NT2/D1 (cell line): Measurements from ENCODE around the gene SUN2.

ENCODE experiments used
- DNase-seq: peaks from one replicate; pipeline ENCODE4 v3.0.0-alpha.2; 2011; ENCODE audit warnings: low read depth, low spot score
- H3K27me3 ChIP-seq: 2 replicates; pipeline ENCODE4 v1.6.0; 2011; ENCODE audit warnings: mild to moderate bottlenecking; ENCODE audit not compliant: insufficient read length, insufficient read depth
- H3K36me3 ChIP-seq: 2 replicates; pipeline ENCODE4 v1.6.1; 2011; ENCODE audit warnings: mild to moderate bottlenecking, low read length, mixed read lengths; ENCODE audit not compliant: insufficient read depth, insufficient read length
- H3K4me1 ChIP-seq: 2 replicates; pipeline ENCODE4 v1.5.1; 2011; ENCODE audit not compliant: insufficient read depth, insufficient read length
- H3K4me3 ChIP-seq: 2 replicates; pipeline ENCODE4 v1.5.1; 2011; ENCODE audit warnings: low read depth; ENCODE audit not compliant: insufficient read length
- H3K9ac ChIP-seq: 2 replicates; pipeline ENCODE4 v1.6.0; 2011; ENCODE audit warnings: low read depth; ENCODE audit not compliant: insufficient read length
- H3K9me3 ChIP-seq: 2 replicates; pipeline ENCODE4 v1.5.1; 2011; ENCODE audit warnings: mild to moderate bottlenecking, low read length; ENCODE audit not compliant: insufficient read depth
- SUZ12 ChIP-seq: IDR thresholded peaks from 2 replicates; pipeline ENCODE4 v1.6.1; 2011; ENCODE audit not compliant: insufficient read length, insufficient read depth; ENCODE audit errors: extremely low read depth
- YY1 ChIP-seq: IDR thresholded peaks from 2 replicates; pipeline ENCODE4 v1.6.1; 2011; ENCODE audit not compliant: insufficient read length, insufficient read depth
- ZNF274 ChIP-seq: IDR thresholded peaks from 2 replicates; pipeline ENCODE4 v1.6.1; 2011; ENCODE audit warnings: mild to moderate bottlenecking, low read depth, low read length

The SUN2 gene

DNA sequence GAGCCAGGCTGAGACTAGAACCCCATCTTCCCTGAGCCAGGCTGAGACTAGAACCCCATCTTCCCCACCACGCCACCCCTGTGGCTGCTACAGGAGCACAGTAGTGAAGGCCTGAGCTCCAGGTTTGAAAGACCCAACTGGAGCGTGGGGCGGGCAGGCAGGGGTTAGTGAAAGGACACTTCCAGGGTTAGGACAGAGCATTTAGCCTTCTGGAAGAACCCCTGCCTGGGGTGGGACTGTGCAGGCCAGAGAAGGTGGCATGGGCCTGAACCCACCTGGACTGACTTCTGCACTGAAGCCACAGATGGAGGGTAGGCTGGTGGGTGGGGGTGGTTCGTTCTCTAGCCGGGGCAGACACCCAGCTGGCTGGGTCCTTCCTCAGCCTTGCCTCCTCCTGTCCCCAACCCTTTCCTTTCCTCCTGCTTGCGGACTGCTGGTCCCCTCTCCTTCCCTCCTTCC lies 24.1 kb downstream of the SUN2 start:
- TF ChIP-seq ZNF274 (no peak), YY1 (no peak), SUZ12 (no peak)
- H3K9ac ChIP-seq, result no peak overlapping the region
- DNase-seq, result no peak
- H3K4me1 ChIP-seq, result peaks cover 3% of the 10 kb centered on the region
- no peaks in the 10 kb centered on the region for H3K27me3 ChIP-seq
- peaks cover 93% of the 10 kb centered on the region for H3K36me3 ChIP-seq
- no peaks in the 10 kb centered on the region for H3K9me3 ChIP-seq
- no peak overlapping the region for H3K4me3 ChIP-seq

DNA sequence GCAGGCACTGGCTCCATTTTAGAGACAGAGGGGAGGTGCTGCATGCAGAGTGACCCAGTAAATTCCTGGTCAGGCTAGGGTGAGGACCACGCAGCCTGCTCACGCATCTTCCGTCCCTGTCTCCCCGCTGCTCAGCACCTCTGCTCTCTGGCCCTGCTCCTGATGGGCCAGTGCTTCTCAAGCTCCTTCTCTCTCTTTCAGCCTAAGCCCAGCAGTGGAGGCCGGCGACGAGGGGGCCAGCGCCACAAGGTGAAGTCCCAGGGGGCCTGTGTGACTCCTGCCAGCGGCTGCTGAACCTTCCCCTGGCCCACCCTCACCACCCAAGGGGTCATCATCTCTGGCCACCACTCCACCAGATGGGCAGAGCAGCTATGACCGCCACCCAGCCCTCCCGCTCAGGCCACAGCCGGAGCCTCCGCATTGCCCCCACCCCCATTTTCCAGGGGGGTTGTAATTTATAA lies 25.4 kb downstream of the SUN2 start:
- no peak overlapping the region for H3K4me3 ChIP-seq
- no peak overlapping the region for H3K9ac ChIP-seq
- TF ChIP-seq YY1 (no peak), SUZ12 (no peak), ZNF274 (no peak)
- peaks cover 95% of the 10 kb centered on the region for H3K36me3 ChIP-seq
- no peaks in the 10 kb centered on the region for H3K9me3 ChIP-seq
- no peaks in the 10 kb centered on the region for H3K4me1 ChIP-seq
- H3K27me3 ChIP-seq, result no peaks in the 10 kb centered on the region
- DNase-seq, result no peak

DNA sequence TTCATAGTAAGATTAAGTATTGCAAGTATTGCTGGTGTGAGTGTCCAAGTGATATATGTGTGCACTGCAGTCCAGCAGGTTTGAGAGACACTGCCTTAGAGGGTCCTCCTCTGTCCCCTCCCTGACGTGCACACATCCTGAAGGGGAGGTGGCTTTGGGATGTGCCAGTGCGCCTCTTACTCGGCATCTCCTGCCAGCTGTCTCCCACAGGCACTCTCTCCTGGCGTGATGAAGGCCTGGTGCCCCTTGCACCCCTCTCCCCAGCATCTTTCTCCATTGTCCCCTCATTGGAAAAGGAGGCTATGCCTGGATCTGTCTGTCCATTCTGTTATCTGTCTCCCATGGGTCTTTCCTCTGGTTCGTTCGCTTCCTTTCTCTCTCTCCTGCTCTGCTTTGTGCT lies 25.9 kb downstream of the SUN2 start:
- no peaks in the 10 kb centered on the region for H3K4me1 ChIP-seq
- no peak overlapping the region for H3K9ac ChIP-seq
- H3K9me3 ChIP-seq, result no peaks in the 10 kb centered on the region
- H3K27me3 ChIP-seq, result no peaks in the 10 kb centered on the region
- H3K36me3 ChIP-seq, result peaks cover 94% of the 10 kb centered on the region
- no peak for TF ChIP-seq YY1
- TF ChIP-seq SUZ12, result no peak
- no peak for TF ChIP-seq ZNF274
- no peak for DNase-seq
- no peak overlapping the region for H3K4me3 ChIP-seq

DNA sequence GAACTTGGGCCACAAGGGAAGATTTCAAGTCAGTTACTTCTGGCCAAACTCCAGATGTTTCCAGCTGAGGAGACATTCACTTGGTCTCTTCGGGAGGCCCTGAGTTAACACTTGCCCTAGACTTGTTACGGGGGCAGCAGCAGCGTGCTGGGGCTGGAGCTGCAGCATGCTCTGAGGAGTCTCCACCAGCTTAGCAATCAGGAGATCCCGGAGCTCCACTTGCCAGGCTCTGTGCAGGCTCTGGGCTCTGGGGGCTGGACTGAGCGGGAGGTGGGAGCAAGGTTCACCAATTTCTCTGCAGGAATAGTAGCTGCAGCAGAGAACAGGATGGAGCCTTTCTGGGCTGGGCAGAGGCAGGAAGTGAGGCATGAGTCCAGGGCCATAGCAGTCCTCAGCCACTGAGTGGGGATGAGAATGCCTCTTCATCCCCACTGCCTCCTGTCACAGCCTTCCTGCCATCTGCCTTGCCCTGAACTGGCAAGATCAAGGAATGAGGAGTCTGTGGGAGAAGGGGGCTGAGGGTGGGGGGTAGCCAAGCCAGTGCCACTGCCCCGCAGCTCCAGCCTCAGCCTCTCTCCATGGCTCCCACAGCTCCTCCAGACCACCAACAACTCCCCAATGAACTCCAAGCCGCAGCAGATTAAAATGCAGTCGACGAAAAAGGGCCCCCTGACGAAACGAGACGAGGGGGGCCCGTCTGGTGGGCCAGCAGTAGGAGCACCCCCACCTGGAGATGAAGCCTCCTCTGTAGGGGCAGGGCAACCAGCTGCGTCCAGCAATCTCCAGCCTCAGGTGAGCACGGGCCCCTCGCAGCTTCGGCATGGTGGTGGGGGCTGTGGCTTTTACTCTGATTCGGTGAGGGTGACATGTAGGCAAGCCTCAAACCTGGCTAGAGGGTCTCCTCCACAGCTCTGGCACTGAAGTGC lies 26.7 kb downstream of the SUN2 start:
- Histone ChIP-seq H3K9me3 (no peaks in the 10 kb centered on the region), H3K4me1 (no peaks in the 10 kb centered on the region), H3K4me3 (no peak overlapping the region), H3K27me3 (no peaks in the 10 kb centered on the region), H3K36me3 (peaks cover 96% of the 10 kb centered on the region), H3K9ac (no peak overlapping the region)
- TF ChIP-seq SUZ12 (no peak), ZNF274 (no peak), YY1 (no peak)
- no peak for DNase-seq

DNA sequence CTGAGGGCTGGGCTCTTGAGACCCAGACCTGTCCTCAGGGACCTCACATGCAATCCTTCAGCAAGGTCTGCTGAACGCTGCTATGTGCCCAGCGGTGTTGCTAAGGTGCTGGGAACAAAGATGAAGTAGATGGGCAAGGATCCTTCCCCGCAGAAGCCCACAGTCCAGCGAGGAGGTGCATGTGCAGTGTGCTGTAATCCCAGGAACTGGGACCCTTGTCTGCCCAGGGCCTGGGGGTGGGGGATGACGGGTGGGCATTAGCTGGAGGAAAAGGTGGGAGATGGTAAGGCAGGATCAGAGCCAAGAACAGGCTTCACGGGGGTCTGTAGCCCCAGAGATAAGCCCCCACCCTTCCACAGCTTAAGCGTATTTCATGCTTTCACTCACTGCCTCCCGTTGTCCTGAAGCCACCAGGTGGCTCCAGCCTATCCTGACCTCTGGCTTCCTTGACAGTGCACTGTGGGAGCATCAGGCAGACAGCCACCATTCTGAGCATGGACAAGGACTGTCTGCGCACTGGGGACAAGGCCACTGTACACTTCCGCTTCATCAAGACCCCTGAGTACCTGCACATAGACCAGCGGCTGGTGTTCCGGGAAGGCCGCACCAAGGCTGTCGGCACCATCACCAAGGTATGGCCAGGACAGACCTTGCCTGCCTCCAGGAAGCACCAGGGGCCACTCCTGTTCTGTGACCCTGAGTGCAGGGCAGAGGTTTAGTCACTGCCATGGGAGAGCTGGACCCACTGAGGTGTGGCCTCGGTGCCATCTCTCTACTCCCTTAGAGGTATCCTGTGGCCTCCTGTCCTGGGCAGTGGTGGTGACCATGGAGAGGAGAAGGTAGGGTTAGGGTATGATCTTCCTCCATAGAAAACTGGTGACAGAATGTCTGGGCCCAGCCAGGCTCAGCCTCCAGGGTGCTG lies 28.0 kb downstream of the SUN2 start:
- no peak overlapping the region for H3K4me3 ChIP-seq
- peaks cover 96% of the 10 kb centered on the region for H3K36me3 ChIP-seq
- H3K27me3 ChIP-seq, result no peaks in the 10 kb centered on the region
- DNase-seq, result no peak
- TF ChIP-seq ZNF274, result no peak
- TF ChIP-seq YY1, result no peak
- TF ChIP-seq SUZ12, result no peak
- H3K9me3 ChIP-seq, result no peaks in the 10 kb centered on the region
- no peak overlapping the region for H3K9ac ChIP-seq
- no peaks in the 10 kb centered on the region for H3K4me1 ChIP-seq

DNA sequence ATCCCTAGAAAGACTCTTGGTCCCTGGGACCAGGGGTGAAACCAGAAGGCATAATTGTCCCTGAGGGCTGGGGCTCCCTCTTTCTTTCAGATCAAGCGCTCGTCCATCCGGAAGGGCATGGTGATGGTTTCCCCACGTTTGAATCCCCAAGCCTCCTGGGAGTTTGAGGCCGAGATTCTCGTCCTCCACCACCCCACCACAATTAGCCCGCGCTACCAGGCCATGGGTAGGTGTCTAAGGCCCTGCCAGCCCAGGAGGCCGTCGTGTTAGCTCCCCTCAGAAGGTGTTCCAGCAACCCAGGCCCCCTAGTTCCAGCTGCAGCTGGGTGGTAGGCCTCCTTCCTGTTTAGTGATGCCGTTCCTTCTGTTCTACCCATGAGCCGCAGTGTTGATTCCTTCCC lies 28.7 kb downstream of the SUN2 start:
- no peaks in the 10 kb centered on the region for H3K27me3 ChIP-seq
- no peaks in the 10 kb centered on the region for H3K9me3 ChIP-seq
- H3K36me3 ChIP-seq, result peaks cover 99% of the 10 kb centered on the region
- H3K4me1 ChIP-seq, result no peaks in the 10 kb centered on the region
- H3K9ac ChIP-seq, result no peak overlapping the region
- no peak overlapping the region for H3K4me3 ChIP-seq
- TF ChIP-seq ZNF274 (no peak), SUZ12 (no peak), YY1 (no peak)
- no peak for DNase-seq
